OCI-LY1 (cell line): ENCODE measurements around the gene SORCS3.

Source experiments
- EZH2 ChIP-seq: fragments of 200-600 bp; sonication (generic), shearing (Covaris generic); IDR thresholded peaks from 2 replicates; pipeline ENCODE4 v1.8.0; 2017; ENCODE audit warnings: borderline replicate concordance, mixed run types, mild to moderate bottlenecking, antibody characterized with exemption, low read length, moderate library complexity, mixed read lengths
- TF ChIP-seq, protein P1 (sequence below): fragments of 200-600 bp; sonication (generic), shearing (Covaris generic); IDR thresholded peaks from 2 replicates; pipeline ENCODE4 v1.5.1; 2017; ENCODE audit warnings: mild to moderate bottlenecking, antibody characterized with exemption, low read length, moderate library complexity, mixed read lengths

GRCh38 chr10:104688251-104689042 lies 47.4 kb downstream of the SORCS3 start:
- no peak for TF ChIP-seq EZH2
- TF ChIP-seq, protein P1, sequence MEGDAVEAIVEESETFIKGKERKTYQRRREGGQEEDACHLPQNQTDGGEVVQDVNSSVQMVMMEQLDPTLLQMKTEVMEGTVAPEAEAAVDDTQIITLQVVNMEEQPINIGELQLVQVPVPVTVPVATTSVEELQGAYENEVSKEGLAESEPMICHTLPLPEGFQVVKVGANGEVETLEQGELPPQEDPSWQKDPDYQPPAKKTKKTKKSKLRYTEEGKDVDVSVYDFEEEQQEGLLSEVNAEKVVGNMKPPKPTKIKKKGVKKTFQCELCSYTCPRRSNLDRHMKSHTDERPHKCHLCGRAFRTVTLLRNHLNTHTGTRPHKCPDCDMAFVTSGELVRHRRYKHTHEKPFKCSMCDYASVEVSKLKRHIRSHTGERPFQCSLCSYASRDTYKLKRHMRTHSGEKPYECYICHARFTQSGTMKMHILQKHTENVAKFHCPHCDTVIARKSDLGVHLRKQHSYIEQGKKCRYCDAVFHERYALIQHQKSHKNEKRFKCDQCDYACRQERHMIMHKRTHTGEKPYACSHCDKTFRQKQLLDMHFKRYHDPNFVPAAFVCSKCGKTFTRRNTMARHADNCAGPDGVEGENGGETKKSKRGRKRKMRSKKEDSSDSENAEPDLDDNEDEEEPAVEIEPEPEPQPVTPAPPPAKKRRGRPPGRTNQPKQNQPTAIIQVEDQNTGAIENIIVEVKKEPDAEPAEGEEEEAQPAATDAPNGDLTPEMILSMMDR: no peak
